ENCODE measurements around the gene SCN3B.

DNA sequence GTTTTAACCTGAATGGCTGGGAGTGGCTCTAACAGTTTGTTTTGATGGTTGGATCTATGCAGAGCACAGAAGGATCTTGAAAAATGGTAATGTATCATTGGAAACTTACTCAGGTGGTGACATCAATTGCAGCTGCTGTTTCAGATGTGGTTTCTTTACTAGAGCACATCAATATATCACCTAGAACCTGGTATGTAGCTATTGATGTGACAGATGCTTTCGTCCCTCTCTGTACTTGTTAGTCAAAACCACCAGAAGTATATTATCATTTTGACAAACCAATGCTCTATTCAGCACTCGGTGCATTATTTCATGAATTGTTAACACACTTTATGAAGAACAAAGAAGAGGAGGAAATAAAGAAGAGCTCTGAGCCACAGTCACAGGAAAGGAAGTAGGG lies 26.6 kb upstream of the SCN3B start:
- TF ChIP-seq POLR2A (IDR thresholded peaks at IDR 0.05): no peak
- TF ChIP-seq, protein P1, sequence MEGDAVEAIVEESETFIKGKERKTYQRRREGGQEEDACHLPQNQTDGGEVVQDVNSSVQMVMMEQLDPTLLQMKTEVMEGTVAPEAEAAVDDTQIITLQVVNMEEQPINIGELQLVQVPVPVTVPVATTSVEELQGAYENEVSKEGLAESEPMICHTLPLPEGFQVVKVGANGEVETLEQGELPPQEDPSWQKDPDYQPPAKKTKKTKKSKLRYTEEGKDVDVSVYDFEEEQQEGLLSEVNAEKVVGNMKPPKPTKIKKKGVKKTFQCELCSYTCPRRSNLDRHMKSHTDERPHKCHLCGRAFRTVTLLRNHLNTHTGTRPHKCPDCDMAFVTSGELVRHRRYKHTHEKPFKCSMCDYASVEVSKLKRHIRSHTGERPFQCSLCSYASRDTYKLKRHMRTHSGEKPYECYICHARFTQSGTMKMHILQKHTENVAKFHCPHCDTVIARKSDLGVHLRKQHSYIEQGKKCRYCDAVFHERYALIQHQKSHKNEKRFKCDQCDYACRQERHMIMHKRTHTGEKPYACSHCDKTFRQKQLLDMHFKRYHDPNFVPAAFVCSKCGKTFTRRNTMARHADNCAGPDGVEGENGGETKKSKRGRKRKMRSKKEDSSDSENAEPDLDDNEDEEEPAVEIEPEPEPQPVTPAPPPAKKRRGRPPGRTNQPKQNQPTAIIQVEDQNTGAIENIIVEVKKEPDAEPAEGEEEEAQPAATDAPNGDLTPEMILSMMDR (IDR thresholded peaks at IDR 0.05): no peak

Data from testis (tissue), 2 donors.